ENCODE data around the gene CFAP92. TPM values are rescaled to one million over a fixed set of nuclear protein-coding genes. Genes with fewer than 3 reads are reported as not detected.
A peak's percentile ranks its signal among the peaks of the same experiment; 100 is the strongest.

CFAP92 gene
- total RNA-seq, 1 experiment from 2014 or later = 0.16 TPM

DNA sequence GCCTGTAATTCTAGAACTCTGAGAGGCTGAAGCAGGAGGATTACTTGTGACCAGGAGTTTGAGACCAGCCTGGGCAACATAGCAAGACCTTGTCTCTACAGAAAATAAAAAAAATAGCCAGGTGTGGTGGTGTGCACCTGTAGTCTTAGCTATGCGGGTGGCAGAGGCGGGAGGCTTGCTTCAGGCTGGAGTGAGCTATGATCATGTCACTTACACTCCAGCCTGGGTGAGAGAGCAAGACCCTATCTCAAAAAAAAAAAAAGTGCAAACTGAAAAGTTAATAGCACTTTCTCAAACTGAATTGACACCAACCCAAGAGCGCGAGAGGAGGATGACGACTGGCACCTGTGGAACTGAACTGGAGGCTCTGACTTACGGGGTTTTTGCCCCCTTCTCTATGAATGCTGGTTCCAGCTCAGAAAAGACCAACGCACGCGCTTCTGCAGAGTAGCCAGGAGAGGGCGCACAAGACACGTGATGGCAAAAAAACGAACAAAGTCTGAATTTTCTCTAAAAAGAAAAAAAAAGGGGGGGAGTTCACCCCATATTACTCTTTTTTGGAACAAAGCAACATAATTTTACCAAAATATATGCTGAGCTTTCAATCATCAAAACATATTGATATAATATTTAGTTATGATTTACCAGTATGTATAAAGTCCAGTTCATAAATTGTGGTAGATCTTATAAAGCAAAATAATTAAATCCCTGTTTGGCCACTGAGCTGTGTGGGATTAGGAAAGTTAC is 23.7 kb downstream of the CFAP92 start:
- in situ Hi-C loops (cut with HindIII; ENCODE audit: low pct_unique_long_range_greater_than_20kb, low sequenced_read_pairs) = no loop called here

DNA sequence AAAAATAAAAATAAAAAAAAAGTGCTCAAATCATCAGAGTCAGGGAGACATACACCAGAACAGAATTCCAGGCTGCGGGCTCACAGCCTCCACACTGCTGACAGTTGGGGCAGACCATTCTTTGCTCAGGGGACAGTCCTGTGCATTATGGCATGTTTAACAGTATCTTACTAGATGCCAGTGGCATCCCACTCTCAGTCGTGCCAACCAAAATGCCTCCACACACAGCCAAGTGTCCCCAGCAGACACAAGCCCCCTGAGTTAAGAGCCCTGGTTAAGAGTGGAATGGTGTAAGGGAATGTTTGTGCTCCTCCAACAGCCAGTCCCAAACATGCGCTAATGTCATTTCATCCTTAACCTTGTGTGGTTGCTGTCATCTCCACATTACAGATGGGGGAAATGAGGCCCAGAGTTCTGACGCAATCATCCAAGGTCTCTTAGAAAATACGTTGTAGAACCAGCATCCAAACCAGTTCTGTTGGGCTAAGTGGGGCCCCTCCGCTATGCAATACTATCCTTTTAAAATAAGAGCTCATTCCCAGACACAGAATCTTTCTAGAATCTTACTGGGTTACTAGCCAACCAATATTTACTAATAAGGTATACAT is 26.0 kb downstream of the CFAP92 start:
- DNase-seq (ENCODE audit: low read depth, low spot score) = no peak
- in situ Hi-C loops (cut with HindIII; ENCODE audit: low pct_unique_long_range_greater_than_20kb, low sequenced_read_pairs) = no loop called here

More for the DNA sequence above, 23.7 kb downstream of the CFAP92 start:
- DNase-seq (ENCODE audit: low read depth, low spot score) = peak; percentile 60

DNA sequence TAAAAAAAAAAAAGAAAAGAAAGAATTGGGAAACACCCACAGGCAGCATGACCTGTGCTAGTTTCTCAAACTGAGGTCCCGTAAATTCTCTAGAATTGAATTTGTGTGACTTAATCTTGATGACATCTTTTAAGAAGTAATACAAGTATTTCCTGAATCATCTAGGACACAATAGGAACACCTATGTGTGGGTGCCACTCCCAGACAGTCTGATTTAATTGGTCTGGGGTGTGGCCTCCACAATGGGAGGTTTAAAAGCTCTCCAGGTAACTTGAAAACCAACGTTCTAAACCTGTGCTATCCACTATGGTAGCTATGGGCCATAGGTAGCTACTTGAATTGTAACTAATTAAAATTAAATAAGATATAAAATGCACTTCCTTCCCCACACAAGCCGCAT is 28.1 kb downstream of the CFAP92 start:
- in situ Hi-C loops (cut with HindIII; ENCODE audit: low pct_unique_long_range_greater_than_20kb, low sequenced_read_pairs) = no loop called here
- no peak for DNase-seq (ENCODE audit: low read depth, low spot score)

DNA sequence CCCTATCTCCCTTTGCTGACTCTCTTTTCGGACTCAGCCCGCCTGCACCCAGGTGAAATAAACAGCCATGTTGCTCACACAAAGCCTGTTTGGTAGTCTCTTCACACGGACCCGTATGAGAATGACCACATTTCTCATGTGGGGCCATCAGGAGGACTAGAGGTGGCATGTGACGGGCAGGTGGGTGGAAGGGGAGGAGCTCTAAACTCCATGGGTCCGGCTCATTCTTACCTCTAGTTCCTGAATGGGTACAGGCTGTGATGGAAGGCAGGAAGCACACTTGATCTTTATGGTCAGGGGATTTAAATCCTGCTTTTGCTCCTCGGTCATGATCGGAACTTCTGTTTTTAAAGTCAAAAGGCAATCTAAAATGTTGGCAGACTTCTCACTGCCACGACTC is 28.6 kb downstream of the CFAP92 start:
- in situ Hi-C loops (cut with HindIII; ENCODE audit: low pct_unique_long_range_greater_than_20kb, low sequenced_read_pairs) = no loop called here
- DNase-seq (ENCODE audit: low read depth, low spot score) = no peak

- in situ Hi-C loops (cut with HindIII; ENCODE audit: low pct_unique_long_range_greater_than_20kb, low sequenced_read_pairs) = no loop called here
- no peak for DNase-seq (ENCODE audit: low read depth, low spot score)
Observed at GRCh38 chr3:128956440-128956839, 37.4 kb downstream of the CFAP92 start.

GRCh38 chr3:128950223-128950938 is 43.5 kb downstream of the CFAP92 start:
- in situ Hi-C loops (cut with HindIII; ENCODE audit: low pct_unique_long_range_greater_than_20kb, low sequenced_read_pairs) = no loop called here
- DNase-seq (ENCODE audit: low read depth, low spot score) = peak; percentile 41

DNA sequence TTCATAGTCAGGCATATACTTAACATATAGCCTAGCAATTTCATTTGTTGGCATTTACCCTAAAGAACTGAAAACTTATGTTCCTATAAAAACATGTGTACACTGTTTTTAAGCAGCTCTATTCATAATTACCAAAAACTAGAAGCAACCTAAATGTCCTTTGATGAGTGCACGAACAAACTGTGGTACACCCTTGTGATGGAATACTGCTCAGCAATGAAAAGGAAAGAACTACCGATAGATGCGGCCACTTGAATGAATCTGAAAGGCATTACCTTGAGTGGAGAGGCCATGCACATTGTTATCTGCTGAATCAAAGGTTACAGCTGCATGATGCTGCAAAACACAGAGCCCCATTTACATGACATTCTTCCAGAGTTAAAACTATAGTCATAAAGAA is 44.7 kb downstream of the CFAP92 start:
- in situ Hi-C loops (cut with HindIII; ENCODE audit: low pct_unique_long_range_greater_than_20kb, low sequenced_read_pairs) = no loop called here
- DNase-seq (ENCODE audit: low read depth, low spot score) = no peak

DNA sequence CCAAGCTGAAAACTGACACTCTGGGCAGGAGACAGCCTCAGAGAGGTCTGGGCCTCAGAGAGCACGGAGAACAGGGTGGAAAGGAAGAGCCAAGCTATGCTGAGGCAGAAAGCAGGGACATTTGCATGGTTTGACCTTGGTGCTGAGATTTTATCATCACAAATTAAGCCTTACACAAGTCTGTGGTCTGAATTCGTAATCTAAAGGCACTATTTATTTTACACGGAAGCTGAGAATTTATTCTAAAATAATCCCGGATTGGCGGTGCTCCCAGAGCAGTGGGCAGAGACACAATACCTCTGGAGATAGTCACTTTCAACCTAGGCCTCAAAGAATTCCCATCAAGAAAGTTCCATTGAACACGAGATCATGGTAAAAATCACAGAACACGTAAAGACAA is 47.5 kb downstream of the CFAP92 start:
- in situ Hi-C loops (cut with HindIII; ENCODE audit: low pct_unique_long_range_greater_than_20kb, low sequenced_read_pairs) = no loop called here
- no peak for DNase-seq (ENCODE audit: low read depth, low spot score)

DNA sequence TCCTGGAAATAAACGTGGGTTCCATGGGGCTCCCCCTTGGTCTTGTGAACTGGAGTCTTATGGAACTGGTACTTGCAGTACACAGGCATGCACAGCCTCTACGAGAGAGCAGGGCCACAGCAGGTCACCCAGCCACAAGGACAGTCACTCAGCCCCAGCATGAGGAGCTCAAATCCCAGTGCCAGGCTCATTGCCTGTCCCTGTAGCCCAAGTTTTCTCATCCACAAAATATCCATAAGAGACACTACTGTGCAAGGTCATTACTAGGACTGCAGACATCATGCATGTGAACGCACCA is 48.0 kb downstream of the CFAP92 start:
- in situ Hi-C loops (cut with HindIII; ENCODE audit: low pct_unique_long_range_greater_than_20kb, low sequenced_read_pairs) = no loop called here
- no peak for DNase-seq (ENCODE audit: low read depth, low spot score)

DNA sequence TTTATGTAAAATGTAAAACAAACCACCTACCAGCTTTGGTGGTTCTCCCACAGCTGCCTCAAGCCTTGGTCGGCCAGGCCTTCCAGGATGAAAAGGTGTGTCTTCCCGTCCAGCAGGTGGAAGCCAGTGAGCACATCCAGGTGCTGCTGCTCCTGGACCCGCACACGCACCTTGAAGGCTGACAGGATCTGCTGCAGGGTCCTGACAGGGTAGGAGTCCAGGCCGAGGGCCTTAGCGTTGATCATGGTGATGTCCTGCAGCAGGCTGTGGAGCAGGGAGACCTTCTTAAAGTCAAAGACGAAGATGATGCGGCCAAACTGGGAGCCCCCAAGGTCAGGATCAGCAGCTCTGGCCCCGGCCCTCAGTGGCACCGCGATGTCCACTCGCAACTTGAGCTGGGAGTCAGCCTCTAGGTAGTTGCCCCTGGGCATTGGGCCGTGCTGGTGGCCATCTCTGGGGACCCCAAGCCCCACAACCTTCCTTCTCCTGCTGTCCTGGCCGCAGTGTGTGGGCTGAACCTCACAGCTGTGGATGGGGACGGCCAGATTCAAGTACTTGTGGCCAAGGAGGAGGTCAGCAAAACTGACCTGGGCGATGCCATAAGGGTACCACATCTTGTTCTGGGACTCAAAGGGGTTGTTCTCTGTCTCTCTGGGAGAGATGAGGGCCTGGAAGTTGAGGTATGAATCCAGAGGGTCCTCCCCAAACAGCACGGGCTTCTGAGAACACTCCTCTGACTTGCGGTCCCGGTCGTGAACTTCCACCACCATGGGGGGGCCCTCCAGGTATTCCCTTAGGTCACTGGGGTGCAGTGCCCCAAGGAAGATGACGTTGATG is 48.6 kb downstream of the CFAP92 start:
- in situ Hi-C loops (cut with HindIII; ENCODE audit: low pct_unique_long_range_greater_than_20kb, low sequenced_read_pairs) = no loop called here
- no peak for DNase-seq (ENCODE audit: low read depth, low spot score)

GRCh38 chr3:128942161-128942952 is 51.5 kb downstream of the CFAP92 start:
- in situ Hi-C loops (cut with HindIII; ENCODE audit: low pct_unique_long_range_greater_than_20kb, low sequenced_read_pairs) = no loop called here
- peak; percentile 20 for DNase-seq (ENCODE audit: low read depth, low spot score)

- no peak for DNase-seq (ENCODE audit: low read depth, low spot score)
- in situ Hi-C loops (cut with HindIII; ENCODE audit: low pct_unique_long_range_greater_than_20kb, low sequenced_read_pairs) = no loop called here
Observed at GRCh38 chr3:128940252-128940651, 53.6 kb downstream of the CFAP92 start.

GRCh38 chr3:128936341-128936740 is 57.5 kb downstream of the CFAP92 start:
- in situ Hi-C loops (cut with HindIII; ENCODE audit: low pct_unique_long_range_greater_than_20kb, low sequenced_read_pairs) = no loop called here
- DNase-seq (ENCODE audit: low read depth, low spot score) = no peak

GRCh38 chr3:128935922-128936321 is 58.0 kb downstream of the CFAP92 start:
- in situ Hi-C loops (cut with HindIII; ENCODE audit: low pct_unique_long_range_greater_than_20kb, low sequenced_read_pairs) = no loop called here
- DNase-seq (ENCODE audit: low read depth, low spot score) = no peak

DNA sequence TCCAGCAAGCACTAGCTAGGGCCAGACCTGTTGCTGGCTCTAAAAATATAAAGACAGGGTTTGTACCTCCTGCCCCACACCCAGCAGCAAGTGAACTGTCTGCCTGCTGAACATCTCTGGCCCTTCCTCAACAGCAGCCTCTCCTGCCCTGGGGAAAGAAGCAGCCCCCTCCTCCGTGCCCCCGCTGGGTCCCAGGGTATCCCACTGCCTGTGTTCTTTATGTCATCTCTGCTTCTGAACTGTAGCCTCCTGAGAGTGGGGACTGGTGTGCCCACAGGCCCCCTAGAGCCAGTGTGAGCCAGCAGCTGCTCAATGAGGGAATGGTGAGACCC is 60.0 kb downstream of the CFAP92 start:
- DNase-seq (ENCODE audit: low read depth, low spot score) = no peak
- in situ Hi-C loops (cut with HindIII; ENCODE audit: low pct_unique_long_range_greater_than_20kb, low sequenced_read_pairs) = no loop called here

- in situ Hi-C loops (cut with HindIII; ENCODE audit: low pct_unique_long_range_greater_than_20kb, low sequenced_read_pairs) = no loop called here
- DNase-seq (ENCODE audit: low read depth, low spot score) = no peak
Observed at GRCh38 chr3:128933213-128933921, 60.5 kb downstream of the CFAP92 start.
